ENCODE data around the gene OTOP3.
"Not testable (repeated sequence)": the region's sequence is repeated elsewhere in the genome, so short reads cannot be mapped to it uniquely, and the experiment has no call there.

OTOP3 gene

DNA sequence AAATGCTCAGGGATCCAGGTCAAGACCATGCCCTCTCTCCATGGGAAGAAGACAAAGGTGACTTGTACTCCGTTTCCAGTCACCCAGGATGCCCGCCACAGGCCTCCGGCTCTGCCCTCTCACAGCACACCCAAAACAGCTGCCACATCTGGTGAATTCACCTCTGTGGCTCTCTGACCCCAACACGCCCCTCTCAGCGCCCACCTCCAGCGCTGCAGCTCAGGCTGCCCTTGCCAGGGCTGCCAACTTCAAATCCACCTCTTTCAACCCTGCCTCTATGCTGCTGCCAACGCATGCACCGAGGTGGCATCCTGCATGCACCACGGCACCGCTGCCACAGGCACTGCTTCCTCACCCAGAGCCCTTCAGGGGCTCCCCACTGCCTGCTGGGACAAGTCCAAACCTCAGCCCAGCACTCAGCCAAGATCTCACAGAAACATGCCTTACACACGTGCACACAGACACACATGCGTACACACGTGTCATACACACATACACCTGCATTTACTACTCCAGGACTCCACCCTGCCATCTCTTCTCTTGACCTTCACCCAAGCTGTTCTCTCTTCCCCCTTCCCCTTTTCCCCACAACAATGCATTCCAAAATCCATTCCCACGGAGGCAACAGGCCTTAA, 29.4 kb downstream of the OTOP3 start:
- no peak for DNase-seq (ENCODE audit: low read depth)
- TF ChIP-seq, protein P1, sequence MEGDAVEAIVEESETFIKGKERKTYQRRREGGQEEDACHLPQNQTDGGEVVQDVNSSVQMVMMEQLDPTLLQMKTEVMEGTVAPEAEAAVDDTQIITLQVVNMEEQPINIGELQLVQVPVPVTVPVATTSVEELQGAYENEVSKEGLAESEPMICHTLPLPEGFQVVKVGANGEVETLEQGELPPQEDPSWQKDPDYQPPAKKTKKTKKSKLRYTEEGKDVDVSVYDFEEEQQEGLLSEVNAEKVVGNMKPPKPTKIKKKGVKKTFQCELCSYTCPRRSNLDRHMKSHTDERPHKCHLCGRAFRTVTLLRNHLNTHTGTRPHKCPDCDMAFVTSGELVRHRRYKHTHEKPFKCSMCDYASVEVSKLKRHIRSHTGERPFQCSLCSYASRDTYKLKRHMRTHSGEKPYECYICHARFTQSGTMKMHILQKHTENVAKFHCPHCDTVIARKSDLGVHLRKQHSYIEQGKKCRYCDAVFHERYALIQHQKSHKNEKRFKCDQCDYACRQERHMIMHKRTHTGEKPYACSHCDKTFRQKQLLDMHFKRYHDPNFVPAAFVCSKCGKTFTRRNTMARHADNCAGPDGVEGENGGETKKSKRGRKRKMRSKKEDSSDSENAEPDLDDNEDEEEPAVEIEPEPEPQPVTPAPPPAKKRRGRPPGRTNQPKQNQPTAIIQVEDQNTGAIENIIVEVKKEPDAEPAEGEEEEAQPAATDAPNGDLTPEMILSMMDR (conservative IDR thresholded peaks at IDR 0.05; ENCODE audit: low read length): no peak
- no peak overlapping the region for H3K4me3 ChIP-seq (ENCODE audit: low read length)

DNA sequence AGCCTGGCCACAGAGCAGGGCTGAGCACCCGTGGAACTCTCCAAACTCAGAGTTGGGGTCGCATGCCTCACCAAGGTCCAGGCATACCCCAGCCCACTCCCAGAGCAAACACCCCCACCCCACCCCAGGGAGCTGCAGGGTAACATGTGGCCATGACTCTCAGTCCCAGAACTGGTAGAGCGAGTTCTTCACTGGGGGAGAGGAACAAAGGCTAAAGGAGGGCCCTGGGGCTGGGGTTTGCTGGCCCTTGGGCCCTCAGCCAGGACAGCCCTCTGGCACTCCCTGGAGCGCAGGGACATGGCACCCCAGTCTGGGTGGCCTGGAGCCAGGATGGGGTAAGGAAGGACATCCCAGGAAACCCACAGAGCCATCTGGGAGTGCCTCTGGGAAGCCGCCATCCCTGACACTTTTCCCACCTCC, 32.7 kb downstream of the OTOP3 start:
- TF ChIP-seq, protein P1 (conservative IDR thresholded peaks at IDR 0.05; ENCODE audit: low read length): no peak
- H3K4me3 ChIP-seq (ENCODE audit: low read length): no peak overlapping the region
- DNase-seq (ENCODE audit: low read depth): no peak

DNA sequence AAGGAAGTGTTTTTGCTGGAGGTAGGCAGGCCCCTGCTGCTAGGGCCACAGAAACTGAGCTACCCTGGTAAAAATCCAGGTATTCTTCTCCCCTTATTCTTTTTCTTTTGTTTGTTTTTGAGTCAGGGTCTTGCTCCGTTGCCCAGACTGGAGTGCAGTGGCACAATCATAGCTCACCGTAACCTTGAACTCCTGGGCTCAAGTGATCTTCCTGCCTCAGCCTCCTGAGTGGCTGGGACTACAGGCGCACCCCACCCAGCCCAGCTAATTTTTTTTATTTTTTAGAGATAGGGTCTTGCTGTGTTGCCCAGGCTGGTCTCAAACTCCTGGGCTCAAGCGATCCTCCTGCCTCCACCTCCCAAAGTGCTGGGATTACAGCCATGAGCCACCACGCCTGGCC, 33.8 kb downstream of the OTOP3 start:
- H3K4me3 ChIP-seq (ENCODE audit: low read length); DNase-seq (ENCODE audit: low read depth): not testable (repeated sequence)

DNA sequence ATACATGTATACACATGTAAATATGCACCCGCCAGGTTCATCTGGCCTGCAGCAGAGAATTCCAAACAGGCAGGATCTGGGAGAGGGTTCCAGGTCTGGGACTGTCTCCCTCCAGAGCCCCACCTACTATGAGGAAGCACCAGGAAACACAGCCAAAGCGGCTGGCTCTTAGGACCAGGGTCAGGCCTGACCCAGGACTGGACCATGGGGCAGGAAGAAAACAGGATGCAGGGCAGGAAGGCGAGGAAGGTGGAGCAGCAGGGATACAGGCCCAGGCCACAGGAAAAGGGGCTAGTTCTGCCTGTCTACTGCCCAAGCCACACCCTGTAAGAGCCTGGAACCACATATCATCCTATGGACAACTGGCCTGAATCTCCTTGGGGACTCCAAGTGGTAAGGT, 34.7 kb downstream of the OTOP3 start:
- no peak for DNase-seq (ENCODE audit: low read depth)
- TF ChIP-seq, protein P1 (conservative IDR thresholded peaks at IDR 0.05; ENCODE audit: low read length): no peak
- no peak overlapping the region for H3K4me3 ChIP-seq (ENCODE audit: low read length)

DNA sequence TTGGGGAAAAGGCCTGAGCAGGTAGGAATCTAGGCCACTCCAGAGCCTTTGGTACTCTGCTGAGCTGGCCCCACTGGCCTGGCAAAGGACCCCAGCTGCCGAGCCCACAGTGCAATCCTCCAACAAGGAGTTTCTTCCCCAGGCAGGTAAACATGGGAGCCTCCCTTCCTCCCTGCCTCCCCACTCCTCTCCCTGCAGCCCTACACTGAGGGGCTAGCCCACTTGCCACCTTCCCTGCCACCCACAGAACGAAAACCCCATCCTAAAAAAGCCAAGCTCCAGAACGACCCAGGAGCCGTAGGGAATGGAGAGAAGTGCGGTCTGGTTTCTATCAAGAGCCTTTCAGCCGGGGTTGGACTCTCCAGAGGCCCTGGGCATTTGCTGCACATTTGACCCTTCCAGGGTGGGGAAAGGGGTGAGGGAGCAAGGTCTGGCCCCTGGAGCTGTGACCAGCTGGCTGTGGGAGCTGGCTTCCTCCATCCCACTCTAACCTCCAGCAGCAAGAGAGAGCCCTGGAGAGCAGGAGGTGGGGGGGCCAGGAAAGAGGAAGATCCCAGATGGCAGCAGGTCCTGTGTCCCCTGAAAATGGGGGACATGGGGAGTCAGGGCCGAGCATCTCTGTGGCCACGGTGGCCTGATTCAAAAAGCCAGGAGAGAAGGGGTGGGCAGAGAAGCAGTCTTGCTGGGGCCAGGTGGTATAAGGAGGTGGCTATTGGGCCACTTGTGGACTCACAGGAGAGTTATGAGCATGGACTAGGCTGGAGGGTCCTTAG, 35.6 kb downstream of the OTOP3 start:
- DNase-seq (ENCODE audit: low read depth): no peak
- no peak overlapping the region for H3K4me3 ChIP-seq (ENCODE audit: low read length)
- TF ChIP-seq, protein P1 (conservative IDR thresholded peaks at IDR 0.05; ENCODE audit: low read length): no peak

DNA sequence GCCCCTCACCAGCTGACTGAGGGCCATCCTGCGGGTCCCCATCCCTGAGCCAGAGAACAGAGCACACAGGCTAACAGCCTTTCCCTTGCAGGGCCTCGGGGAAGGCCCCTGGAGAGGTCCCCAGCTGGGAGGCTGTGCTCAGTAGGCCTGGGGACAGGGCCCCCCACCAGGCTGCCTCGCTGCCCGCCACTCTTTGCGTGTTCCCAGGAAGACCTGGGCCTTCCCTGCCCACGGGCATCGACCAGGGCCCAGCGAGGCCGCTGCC, 36.1 kb downstream of the OTOP3 start:
- DNase-seq (ENCODE audit: low read depth): no peak
- H3K4me3 ChIP-seq (ENCODE audit: low read length): no peak overlapping the region
- TF ChIP-seq, protein P1 (conservative IDR thresholded peaks at IDR 0.05; ENCODE audit: low read length): no peak

DNA sequence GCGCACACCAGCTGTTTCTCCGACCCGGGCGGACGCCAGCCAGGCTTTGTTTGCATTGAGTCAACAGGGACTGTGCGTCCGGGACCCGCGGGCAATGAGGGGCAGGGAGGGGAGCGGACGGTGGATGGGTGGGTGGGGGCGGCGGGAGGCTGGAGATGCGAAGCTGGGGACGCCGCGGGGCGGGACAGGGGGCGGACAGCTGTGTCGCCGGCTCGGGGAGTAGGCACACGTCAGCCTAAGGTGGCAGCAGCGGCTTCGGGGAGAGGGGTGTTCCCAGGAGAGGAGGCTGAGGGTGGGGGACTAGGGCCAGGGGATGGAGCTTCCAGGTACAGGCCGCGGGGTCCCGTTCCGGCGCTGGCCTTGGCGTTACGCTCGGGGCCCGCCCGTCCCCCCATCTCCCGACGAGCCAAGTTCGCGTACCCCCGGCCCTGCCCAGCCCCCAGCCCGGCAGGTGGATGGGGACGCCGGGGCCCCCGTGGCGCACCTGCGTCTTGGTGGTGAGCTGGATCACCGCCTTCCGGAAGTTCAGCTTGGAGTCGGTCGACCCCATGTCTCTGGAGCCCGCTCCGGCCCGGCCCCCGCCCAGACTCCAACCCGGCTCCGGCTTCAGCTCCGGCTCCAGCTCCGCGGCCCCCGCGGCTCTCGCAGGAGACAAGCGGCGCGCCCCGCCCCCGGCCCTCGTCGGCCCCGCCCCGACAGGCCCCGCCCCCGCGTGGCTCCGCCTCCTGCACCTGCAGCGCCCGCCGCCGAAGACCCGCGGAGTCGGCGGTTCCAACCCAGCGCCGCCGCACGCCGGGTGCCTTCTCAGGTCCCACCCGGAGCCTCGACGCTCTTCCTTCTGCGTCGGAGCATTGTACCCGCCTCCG, 36.6 kb downstream of the OTOP3 start, which contains the start of gene HID1:
Gene HID1 (minus strand): TSS at position 653 of the 866 bp plus-strand sequence. CDS start 103 bp downstream, at position 550.
- peak within 1 kb of the TSS; percentile 40 for H3K4me3 ChIP-seq (ENCODE audit: low read length)
- TF ChIP-seq, protein P1 (conservative IDR thresholded peaks at IDR 0.05; ENCODE audit: low read length): no peak
- DNase-seq (ENCODE audit: low read depth): no peak
